CD4-positive, alpha-beta T cell treated with Interleukin-15 for 4 hours (primary cell): ENCODE data around the gene SLC25A40.
A peak's percentile ranks its signal among the peaks of the same experiment; 100 is the strongest.
"Not testable (repeated sequence)": the region's sequence is repeated elsewhere in the genome, so short reads cannot be mapped to it uniquely, and the experiment has no call there.

ENCODE experiments used
- DNase-seq: peaks from one replicate; pipeline ENCODE4 v3.0.0-alpha.2; 2020; ENCODE audit warnings: low spot score

The SLC25A40 gene

DNA sequence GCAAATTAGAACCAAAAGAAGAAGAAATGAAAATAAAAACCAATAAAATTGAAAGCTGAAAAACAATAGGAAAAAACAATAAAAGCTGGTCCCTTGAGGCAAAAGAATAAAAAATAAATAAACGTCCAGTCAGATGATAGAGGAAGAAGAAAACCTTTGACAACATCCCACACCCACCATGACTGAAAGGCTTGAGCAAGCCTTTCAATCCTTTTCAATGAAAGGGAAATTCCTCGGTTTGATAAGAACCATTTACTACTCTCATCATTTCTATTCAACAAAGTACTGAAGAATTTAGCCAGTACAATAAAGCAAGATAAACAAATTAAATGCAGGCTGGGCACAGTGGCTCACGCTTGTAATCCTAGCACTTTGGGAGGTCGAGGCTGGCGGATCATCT is 3.8 kb downstream of the SLC25A40 start:
- no peak for DNase-seq

DNA sequence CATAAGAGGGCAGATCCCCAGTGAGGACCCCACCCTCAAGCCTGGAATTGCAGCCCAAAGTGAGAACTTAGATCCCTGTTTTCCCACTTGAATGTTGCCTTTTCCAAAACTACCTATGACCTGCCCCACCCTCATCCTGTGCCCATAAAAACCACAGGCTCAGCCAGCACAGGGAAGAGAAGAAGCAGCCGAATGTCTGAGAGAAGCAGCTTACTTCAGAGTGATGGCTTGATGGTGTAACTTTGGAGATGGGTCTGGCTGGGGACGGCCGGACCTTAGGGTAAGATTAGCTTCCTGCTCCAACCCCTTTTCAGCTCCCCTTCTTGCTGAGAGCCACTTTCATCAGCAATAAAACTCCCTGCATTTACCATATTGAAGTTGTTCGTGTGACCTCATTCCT is 5.7 kb downstream of the SLC25A40 start:
- DNase-seq = no peak

DNA sequence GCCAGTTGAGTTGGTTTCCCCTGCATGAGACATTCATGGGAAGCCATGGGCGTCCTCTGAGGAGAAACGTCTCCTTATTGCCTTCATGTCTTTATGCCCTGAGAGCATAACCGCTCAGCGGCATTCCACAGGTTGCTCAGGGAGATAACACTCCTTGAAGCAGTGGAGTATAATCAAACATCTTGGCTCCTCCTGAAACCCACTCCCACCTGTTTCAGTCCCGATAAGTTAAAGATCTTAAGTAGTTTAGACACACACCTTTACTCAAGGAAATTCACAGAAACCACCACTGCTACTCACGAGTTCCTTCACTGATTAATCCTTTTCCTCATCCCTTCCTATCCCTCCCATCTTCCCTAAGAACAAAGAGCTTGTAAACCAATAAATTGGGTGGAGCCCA is 9.6 kb downstream of the SLC25A40 start:
- not testable (repeated sequence) for DNase-seq

DNA sequence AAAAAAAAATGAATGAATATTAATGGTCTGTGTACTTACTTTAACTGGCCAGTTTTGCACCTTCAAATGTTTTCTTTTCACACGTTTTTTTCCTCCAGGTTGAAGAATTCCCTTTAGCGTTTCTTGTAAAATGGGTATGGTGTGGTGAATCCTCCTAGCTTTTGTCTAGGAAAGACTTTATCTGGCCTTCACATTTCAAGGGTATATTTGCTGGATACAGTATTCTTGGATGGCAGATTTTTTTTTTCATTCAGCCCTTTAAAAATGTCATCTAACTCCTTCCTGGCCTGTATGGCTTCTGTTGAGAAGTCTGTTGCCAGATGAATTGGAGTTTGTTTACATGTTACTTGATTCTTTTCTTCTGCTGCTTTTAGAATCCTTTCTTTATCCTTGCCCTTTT is 10.1 kb downstream of the SLC25A40 start:
- DNase-seq = no peak

DNA sequence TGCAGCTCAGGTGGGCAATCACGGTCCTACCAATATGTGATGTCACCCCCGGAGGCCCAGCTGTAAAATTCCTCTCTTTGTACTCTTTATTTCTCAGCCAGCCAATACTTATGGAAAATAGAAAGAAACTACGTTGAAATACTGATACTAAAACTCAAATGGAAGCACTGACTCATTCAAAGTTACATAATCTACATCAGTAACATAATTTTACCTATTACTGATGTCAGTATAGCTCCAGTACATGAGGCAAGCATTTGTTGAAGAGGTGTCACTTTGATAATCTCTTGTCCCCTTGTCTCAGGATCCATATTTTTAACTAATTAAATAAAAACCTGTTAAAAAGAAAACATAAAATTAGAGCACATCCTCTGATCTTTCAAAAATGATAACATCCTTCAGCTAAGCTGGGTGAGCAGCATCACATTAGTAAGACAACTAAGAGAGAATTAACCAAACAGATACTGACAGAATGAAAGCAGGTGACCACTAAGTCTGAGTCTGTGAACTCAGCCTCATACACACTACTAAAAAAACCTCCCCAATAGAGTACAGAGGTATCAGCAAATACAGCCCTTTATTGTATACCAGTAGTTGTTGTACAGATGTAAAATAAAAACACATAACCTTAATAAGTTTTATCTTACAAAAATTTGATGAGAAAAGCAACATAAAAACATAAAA is 17.6 kb downstream of the SLC25A40 start:
- no peak for DNase-seq

DNA sequence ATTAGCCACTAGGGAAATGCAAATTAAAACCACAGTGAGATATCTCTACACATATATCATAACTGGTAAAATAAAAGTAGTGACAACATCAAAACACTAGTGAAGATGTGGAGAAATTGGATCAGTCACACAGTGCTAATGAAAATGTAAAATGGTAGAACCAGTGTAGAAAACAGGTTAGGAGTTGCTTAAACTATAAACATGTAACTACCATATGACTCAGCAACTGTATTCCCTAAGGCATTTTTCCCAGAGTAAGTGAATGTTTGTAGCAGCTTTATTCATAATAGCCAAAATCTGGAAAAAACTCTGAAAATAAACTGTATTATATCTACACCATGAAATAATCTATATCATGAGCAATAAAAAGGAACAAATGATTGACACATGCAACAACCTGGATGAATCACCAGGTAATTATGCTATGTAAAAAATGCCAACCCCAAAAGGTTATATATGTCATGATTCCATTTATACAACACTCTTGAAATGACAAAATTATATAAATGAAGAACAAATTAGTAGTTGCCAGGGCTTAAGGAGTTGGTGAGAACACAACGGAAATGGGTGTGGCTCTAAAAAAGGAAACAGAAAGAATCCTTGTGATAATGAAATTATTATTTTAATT is 22.8 kb downstream of the SLC25A40 start:
- DNase-seq = no peak

DNA sequence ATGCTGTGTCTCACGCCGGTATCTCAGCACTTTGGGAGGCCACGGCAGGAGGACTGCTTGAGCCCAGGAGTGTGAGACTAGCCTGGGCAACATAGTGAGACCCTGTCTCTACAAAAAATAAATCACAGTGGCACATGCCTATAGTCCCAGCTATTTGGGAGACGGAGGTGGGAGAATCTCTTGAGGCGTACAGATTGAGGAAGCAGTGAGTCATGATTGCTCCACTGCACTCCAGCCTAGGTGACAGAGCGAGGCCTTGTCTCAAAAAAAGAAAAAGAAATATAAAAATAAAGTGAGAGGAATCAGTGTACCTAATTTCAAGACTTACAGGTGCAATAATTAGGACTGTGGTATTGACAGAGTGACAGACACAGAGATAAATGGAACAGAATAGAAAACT is 23.9 kb downstream of the SLC25A40 start:
- no peak for DNase-seq

DNA sequence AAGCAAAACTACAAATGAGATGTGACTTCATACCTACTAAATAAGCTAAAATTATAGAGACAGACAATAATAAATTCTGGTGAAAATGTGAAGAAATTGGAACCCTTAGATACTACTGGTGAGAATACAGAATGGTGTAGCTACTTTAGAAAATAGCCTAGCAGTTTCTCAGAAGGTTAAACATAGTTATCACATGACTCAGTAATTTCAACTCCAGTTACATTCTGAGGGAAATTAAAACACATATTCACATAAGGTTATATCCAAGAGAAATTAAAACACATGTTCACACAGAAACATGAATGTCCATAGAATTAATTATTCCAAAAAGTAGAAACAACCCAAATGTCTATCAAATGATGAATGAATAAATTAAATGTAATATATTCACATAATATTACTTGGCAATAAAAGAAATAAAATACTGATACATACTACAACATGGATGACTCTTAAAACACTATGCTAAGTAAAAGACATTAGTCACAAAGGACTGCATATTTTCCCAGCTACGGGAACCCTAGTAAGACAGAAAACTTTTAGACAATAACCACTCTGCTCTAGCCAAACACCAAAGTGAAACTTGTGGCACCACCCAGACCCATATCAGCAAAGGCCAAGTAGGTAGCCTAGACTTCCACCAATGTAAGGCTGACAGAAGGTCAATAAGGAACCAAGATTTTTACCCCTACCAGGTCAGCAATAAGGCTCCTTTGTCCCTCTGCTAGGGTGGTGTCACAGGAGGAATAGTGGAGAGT is 25.1 kb downstream of the SLC25A40 start:
- no peak for DNase-seq

DNA sequence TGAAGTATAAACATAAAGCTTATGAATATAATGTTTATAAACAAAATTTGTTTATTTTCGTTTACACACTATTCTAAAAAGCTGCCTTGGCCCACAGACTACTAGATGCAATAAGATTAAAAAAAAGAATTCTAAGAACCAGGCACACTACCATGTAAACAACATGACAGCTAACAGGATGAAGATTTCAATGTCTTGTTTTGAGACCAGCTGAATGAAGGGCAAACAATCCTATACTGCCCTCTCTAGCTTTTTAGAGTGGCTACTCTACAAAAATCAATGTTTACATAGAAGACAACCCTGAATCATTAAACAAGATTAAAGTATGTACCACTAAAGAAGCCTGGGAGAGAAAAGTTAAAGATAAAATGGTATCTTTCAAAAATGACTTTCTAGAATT is 38.6 kb downstream of the SLC25A40 start:
- DNase-seq = no peak

DNA sequence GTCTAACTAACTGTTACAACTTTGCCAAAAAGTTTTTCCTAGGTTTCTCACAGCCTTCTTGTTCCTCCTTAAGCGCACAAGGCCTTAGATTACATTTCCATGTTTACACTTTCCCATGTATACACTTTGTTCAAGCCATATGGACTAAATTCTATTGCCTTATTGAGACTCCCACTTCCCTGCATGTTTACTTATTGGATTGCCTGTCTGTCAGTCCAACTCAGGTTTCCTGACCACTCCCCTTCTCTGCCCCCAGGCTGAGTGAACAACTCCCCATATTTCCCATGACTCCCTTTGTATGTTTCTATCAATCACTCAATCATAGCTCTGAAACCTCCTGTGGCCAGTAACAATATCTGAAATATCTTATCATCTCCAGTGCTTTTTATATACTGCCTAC is 43.0 kb downstream of the SLC25A40 start:
- no peak for DNase-seq

DNA sequence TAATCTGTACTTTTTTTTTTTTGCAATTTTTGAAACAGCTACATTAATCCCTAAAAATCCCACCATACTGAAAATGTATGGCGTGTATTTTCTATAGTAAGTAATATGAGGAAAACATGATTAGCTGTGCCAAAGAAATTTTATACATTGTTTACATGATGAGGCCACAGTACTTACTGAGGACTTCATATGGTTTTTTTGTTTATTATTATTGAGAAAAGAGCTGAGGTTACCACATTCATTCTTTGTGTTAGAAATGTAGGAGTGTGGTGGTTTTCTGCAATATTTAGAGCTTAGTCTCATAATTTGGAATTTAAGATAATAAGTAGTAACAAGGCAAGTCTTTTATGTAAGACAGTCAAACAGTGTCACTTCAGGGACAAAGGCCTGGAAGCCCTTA is 45.1 kb downstream of the SLC25A40 start:
- no peak for DNase-seq

DNA sequence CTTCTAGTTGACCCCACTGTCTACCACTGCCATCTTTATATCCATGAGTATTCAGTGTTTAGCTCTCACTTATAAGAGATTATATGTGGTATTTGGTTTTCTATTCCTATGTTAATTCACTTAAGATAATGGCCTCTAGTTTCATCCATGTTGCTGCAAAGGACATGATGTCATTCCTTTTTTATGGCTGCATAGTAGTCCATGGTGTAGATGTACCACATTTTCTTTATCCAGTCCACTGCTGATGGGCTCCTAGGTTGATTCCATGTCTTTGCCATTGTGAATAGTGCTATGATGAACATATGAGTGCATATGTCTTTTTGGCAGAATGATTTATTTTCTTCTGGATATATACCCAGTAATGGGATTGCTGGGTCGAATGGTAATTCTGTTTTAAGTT is 47.8 kb downstream of the SLC25A40 start:
- DNase-seq = not testable (repeated sequence)

DNA sequence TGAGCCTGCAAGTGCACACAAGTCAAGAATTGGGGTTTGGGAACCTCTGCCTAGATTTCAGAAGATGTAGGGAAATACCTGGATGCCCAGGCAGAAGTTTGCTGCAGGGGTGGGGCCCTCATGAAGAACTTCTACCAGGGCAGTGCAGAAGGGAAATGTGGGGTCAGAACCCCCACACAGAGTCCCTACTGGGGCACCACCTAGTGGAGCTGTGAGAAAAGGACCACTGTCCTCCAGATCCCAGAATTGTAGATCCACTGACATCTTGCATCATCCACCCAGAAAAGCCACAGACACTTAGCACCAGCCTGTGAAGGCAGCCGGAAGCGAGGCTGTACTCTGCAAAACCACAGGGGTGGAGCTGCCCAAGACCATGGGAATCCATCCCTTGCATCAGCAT is 50.8 kb downstream of the SLC25A40 start:
- not testable (repeated sequence) for DNase-seq

DNA sequence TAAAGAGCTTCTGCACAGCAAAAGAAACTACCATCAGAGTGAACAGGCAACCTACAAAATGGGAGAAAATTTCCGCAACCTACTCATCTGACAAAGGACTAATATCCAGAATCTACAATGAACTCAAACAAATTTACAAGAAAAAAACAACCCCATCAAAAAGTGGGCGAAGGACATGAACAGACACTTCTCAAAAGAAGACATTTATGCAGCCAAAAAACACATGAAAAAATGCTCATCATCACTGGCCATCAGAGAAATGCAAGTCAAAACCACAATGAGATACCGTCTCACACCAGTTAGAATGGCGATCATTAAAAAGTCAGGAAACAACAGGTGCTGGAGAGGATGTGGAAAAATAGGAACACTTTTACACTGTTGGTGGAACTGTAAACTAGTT is 54.1 kb downstream of the SLC25A40 start:
- not testable (repeated sequence) for DNase-seq

DNA sequence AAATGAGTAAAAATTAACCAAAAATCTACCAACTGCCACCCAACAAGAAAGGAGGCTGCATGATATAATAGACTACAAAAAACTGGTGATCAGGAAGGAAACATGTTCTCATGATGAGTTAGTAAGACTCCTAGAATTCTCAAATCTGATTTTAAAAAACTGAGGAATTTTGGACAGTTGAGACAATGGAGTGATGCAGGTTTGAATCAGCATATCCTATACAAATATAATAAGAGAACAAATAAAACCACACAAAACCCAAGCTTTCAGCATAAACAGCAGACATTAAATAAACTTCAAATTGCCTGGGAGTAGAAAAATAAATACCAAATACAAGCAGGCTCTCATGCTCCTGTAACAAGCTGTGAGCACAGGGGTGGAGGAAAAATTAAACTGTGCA is 57.8 kb downstream of the SLC25A40 start:
- no peak for DNase-seq

DNA sequence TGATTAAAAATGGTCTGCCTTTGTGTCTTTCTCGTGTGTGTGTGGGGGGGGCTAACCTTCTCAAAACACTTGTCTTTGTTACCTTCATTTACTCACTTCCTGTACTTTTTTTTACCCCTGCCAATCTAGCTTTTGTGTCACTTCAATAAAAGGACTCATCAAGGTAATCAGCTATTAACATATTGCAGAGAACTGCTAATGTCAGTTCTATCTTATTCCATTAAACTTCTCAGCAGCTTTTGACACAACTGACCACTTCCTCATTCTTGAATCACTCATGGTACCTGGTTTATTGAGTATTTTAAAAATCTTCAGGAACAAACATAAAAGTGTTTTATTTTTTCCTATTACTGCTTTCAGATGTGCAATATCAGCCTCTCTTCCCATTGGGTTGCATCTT is 59.8 kb downstream of the SLC25A40 start:
- DNase-seq = no peak

DNA sequence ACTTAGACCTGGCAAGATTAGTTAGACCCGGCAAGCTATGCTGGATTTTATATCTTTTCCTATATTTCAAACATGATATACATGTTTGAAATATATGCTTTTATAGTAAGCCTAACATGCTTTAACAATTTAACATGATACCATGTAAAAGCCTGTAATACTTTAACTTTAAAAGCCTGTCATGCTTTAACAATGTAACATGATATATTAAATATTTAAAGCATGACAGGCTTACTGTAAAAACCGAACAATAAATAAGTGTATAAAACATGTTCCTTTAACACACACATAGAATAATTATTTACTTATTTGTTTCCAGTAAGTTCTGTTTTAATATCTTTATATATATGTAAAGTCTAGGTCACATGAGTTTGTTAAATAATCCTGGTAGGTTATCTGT is 65.4 kb downstream of the SLC25A40 start:
- no peak for DNase-seq

DNA sequence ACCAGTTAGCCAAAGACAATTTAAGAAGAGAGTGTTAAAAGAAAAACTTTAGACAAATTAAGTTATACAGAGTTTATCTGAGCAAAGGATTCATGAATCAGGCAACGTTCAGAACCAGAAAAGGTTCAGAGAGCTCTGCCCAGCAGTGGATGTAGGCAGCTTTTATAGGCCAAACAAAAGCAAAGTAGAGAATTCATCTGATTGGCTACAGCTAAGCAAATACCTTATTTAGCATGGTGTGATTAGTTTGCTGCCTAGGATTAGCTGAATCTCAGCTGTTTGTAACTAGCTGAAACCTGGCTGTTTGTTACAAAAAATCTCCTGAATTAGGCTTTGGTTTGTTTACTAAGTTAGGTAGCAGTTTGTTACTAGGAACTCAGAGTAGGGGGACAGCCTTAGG is 66.0 kb downstream of the SLC25A40 start:
- DNase-seq = no peak

DNA sequence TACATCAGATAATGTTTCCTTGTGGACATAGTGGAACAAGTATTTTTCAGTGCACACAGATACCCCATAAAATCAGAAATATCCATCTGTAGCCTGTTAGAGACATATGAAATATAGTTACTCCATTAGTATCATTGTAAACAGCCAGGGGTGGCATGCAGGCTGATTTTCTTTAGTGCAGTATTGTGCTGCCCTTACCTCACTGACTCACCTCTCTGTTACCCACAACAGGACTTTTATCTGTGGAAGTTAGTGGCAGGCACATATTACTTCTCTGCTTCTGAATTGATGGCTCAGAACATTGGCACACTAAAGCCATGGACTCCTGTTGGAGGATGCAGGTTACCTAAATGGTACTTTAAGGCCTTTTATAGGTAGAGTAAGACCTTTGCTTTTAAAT is 70.0 kb downstream of the SLC25A40 start:
- no peak for DNase-seq

DNA sequence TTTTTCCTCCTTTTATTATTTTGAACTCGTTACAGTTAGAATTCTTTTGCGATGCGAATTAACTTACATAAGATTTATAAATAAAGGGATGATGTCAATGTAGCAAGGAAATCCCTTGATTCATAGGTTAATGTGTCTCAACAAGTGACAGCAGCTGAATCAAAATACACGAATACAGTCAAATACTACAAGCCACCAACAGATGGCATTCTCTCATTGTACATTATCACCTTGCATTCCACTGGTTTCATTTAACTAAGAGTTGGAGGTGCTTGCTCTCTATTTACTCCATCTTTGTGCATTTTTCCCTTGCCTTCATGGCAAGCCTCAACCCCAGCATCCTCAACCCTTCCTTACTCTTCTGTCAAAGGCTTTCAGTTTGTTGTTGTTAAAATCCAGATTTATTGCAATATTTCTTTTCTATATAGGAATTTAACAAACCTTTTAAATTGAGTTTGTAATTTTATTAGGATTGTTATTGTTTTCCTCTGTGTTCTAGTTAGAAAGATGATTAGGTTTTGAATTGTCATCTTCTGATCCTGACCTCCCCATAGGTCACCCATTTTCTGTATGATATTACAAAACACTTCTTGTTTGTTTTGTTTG is 78.3 kb downstream of the SLC25A40 start:
- DNase-seq = peak; percentile 47

DNA sequence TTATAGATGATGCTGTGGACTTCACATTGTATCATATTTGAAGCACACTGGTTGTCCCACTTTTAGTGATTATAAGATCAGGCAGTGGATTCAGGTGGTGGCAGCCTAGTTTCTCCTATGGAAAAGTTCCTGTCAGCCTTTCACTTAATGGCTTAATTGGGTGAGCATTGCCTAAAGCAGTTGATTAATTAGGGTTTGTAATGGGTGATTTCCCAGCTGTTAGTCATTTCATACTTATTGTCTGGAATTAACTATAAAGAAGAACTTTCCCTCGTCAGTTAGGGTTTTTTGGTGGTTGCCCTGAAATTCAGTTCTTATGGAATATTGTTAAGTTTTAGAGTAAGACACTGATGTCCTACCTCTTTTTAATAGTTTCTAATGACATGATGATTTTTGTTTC is 78.8 kb downstream of the SLC25A40 start:
- DNase-seq = no peak

DNA sequence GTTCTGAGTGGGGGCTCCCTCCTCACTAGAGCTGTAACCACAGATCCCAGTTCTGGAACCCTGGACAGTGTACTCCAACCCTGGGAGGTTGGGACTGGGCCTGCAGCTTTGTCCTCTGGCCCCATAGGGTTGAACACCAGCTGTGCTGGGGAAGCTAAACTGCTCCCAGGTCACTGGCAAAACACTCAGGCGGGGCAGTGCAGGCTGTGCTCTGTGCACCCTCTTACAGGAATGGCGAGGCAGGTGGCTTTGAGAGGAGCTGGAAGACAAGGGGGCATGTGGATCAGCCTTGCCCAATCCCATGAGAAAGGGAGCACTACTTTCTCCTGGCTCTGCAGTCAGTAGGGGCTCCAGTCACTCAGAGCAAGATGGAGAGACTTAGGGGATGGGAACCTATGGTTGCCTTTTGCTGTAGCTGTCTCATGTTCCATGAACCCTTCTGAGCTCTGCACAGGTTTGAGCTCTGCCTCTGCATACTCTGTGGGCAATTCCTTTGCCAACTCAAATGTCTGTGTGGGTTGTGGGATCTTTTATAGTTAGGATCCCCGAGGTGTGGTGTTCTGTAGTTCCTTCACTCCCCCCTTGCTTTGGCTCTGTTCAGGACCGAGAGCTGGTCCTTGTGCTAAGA is 90.7 kb downstream of the SLC25A40 start:
- DNase-seq = no peak

DNA sequence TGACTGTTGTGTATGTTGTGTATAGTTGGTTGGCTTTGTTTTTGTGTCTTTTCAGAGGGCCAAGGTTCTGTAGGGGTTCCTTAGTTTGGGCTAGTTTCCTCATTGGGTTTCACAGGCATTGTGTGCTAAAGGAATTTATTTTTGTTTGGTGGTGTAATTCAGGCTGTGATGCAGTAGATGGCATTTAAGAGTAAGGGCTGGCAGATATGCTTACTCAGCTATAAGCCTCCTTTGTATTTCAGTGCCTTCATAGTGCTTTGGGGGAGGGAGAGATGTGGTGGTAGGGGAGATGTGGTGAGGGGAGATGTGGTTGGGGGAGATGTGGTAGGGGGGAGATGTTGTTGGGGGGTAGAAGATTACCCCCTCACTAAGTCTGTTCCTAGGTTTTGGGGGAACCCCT is 91.7 kb downstream of the SLC25A40 start:
- DNase-seq = no peak
